Activated CD4-positive, alpha-beta T cell treated with anti-CD3 and anti-CD28 coated beads for 24 hours (primary cell): Measurements from ENCODE around the gene PRSS27.

Source experiments
- DNase-seq, 2 donors: peaks; one replicate each; pipeline ENCODE4 v3.0.0-alpha.2; 2020; ENCODE audit warnings: low read depth in 2 of 2

The PRSS27 gene

DNA sequence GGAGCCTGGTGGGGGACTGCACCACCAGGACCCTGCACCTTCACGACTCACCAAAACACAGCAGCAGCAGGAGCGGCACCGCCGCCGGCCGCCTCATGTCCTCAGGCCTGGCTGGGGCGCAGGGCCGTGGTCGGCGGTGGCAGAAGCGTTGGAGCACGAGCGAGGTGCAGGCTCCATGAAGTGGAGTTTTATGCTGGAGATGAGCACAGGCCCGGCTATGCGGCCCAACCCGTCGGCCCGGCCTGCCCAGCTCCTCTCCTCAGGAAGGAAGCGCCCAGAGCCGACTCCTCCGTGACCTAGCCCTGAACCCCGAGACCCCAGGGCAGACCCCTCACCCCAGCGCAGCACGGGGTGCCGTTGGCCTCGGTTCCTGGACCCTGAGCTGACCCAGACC lies at the start of gene PRSS27:
TSS of gene PRSS27 (minus strand) at position 161 of the 394 bp plus-strand sequence. CDS start at position 97, 64 bp downstream.
- DNase-seq, result no peak

DNA sequence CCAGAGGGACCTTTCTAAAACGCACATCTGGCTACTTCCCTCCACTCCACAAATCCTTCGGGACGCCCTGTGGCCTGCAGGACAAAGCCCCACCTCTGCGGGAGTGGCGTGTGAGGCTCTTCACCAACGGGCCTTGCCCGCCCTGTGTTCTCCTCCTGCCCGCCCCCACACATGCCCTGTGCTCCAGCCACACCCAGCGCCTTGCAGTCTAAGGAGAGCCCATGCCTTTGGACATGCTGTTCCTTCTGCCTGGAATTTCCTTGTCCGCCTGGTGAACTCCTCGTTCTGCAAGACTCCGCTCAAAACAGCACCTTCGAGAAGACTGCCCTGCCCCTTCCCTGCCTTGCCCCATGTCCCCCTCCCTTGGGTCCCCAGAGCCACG lies 49.6 kb upstream of the PRSS27 start:
- no peak for DNase-seq

DNA sequence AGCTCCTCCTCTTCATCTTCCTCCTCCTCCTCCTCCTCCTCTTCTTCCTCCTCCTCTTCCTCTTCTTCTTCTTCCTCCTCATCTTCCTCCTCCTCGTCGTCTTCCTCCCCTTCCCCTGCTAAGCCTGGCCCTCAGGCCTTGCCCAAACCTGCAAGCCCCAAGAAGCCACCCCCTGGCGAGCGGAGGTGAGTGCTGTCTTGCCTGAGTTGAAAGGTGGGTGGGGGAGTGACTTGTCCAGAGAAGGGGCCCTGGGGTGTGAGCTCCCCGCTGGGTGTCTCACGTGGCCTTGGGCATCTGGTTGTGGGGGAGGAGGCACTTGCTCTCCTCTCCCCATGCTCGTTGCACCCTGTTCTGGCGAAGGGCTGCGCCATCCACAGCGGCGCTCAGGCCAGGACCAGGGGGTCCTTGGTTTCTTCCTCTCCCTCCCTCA lies 49.1 kb upstream of the PRSS27 start:
- DNase-seq, result no peak

DNA sequence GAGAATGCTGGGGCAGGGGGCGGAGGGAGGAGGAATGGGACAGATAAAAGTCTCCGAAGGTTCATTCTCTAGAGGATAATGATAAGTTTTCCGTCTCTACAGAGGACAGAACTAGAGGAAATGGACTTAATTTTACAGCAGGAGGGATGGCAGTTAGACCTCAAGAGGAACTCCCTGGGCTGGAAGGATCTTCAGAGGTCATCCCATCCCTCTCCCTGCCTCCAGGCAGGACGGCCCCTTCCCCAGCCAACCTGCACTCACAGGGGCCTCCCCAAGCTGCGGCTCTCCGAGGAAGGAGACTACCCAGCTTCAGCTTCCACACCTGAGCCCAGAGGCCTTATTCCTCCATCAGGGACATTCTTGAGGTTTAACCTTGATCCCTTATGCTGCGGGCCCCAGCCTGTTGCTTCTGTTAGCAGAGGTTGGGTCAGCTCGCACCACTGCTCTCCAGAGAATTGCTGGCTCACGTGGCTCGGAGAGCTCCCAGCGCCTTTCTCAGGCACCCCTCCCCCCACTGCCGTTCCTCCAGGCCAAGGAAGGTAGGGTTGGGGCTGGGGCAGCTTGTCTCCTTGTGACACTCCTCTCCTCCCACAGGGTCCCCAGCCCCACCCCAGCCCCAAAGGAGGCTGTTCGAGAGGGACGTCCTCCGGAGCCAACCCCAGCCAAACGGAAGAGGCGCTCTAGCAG lies 48.5 kb upstream of the PRSS27 start:
- no peak for DNase-seq

DNA sequence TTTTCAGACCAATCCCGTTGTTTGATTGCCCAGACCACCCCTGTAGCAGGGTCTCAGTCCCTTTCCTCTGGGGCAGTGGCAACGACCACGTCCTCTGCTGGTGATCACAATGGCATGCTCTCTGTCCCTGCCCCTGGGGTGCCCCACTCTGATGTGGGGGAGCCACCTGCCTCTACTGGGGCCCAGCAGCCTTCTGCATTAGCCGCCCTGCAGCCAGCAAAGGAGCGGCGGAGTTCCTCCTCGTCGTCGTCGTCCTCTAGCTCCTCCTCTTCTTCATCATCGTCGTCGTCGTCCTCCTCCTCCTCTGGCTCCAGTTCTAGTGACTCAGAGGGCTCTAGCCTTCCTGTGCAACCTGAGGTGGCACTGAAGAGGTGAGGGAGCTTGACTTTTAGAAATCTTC lies 47.9 kb upstream of the PRSS27 start:
- no peak for DNase-seq

DNA sequence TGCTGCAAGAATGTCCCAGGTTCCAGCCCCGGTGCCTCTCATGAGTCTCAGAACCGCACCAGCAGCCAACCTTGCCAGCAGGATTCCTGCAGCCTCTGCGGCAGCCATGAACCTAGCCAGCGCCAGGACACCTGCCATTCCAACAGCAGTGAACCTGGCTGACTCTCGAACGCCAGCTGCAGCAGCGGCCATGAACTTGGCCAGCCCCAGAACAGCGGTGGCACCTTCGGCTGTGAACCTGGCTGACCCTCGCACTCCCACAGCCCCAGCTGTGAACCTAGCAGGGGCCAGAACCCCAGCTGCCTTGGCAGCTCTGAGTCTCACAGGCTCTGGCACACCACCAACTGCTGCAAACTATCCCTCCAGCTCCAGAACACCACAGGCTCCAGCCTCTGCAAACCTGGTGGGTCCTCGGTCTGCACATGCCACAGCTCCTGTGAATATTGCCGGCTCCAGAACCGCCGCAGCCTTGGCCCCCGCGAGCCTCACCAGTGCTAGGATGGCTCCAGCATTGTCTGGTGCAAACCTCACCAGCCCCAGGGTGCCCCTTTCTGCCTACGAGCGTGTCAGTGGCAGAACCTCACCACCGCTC lies 47.2 kb upstream of the PRSS27 start:
- no peak for DNase-seq

DNA sequence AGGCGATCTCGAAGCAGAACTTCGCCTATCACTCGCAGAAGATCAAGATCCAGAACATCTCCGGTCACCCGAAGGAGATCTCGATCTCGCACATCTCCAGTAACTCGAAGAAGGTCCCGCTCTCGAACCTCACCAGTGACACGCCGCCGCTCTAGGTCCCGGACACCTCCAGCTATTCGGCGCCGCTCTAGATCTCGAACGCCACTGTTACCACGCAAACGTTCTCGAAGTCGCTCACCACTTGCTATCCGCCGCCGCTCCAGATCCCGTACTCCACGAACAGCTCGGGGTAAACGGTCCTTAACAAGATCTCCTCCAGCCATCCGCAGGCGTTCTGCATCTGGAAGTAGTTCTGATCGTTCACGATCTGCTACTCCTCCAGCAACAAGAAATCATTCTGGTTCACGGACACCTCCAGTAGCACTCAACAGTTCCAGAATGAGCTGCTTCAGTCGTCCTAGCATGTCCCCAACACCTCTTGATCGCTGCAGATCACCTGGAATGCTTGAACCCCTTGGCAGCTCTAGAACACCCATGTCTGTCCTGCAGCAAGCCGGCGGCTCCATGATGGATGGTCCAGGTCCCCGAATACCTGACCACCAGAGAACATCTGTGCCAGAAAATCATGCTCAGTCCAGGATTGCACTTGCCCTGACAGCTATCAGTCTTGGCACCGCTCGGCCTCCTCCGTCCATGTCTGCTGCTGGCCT lies 46.6 kb upstream of the PRSS27 start:
- no peak for DNase-seq

DNA sequence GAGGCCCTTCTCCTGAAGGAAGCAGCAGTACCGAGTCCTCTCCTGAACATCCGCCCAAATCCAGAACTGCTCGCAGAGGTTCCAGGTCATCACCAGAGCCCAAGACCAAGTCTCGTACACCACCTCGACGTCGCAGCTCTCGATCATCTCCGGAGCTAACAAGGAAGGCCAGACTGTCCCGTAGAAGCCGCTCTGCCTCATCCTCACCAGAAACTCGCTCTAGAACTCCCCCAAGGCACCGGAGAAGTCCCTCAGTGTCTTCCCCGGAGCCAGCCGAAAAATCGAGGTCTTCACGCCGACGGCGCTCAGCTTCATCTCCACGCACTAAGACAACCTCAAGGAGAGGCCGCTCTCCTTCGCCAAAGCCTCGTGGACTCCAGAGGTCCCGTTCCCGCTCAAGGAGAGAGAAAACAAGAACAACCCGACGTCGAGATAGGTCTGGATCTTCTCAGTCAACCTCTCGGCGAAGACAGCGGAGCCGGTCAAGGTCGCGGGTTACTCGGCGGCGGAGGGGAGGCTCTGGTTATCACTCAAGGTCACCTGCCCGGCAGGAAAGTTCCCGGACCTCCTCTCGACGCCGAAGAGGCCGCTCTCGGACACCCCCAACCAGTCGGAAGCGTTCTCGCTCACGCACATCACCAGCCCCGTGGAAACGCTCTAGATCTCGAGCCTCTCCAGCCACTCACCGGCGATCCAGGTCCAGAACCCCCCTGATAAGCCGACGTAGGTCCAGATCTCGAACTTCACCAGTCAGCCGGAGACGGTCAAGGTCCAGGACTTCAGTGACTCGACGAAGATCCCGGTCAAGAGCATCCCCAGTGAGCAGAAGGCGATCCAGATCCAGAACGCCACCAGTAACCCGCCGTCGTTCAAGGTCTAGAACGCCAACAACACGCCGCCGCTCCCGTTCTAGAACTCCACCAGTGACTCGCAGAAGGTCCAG lies 45.7 kb upstream of the PRSS27 start:
- no peak for DNase-seq

DNA sequence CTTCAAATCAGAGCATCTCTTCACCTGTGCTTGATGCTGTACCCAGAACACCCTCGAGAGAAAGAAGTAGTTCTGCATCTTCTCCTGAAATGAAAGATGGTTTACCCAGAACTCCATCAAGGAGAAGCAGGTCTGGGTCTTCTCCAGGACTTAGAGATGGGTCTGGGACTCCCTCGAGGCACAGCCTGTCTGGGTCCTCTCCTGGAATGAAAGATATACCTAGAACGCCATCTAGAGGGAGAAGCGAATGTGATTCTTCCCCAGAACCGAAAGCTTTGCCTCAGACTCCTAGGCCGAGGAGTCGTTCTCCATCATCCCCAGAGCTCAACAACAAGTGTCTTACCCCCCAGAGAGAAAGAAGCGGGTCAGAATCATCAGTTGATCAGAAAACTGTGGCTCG lies 44.7 kb upstream of the PRSS27 start:
- DNase-seq, result no peak

DNA sequence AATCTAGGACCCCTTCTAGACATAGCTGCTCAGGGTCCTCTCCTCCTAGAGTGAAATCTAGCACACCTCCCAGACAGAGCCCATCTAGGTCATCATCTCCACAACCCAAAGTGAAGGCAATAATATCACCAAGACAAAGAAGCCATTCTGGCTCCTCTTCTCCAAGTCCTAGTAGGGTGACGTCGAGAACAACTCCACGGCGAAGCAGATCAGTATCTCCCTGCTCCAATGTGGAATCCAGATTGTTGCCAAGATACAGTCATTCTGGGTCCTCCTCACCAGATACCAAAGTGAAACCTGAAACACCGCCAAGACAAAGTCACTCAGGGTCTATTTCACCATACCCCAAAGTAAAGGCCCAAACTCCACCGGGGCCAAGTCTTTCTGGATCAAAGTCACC lies 43.1 kb upstream of the PRSS27 start:
- no peak for DNase-seq

DNA sequence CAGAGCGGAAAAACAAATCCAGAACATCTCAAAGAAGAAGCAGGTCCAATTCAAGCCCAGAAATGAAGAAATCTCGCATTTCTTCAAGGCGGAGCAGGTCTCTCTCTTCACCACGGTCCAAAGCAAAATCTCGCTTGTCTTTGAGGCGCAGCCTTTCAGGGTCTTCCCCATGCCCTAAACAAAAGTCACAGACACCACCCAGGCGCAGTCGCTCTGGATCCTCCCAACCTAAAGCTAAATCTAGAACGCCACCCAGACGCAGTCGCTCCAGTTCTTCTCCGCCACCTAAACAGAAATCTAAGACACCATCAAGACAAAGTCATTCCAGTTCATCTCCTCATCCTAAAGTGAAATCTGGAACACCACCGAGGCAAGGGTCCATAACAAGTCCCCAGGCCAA lies 42.7 kb upstream of the PRSS27 start:
- DNase-seq, result no peak

DNA sequence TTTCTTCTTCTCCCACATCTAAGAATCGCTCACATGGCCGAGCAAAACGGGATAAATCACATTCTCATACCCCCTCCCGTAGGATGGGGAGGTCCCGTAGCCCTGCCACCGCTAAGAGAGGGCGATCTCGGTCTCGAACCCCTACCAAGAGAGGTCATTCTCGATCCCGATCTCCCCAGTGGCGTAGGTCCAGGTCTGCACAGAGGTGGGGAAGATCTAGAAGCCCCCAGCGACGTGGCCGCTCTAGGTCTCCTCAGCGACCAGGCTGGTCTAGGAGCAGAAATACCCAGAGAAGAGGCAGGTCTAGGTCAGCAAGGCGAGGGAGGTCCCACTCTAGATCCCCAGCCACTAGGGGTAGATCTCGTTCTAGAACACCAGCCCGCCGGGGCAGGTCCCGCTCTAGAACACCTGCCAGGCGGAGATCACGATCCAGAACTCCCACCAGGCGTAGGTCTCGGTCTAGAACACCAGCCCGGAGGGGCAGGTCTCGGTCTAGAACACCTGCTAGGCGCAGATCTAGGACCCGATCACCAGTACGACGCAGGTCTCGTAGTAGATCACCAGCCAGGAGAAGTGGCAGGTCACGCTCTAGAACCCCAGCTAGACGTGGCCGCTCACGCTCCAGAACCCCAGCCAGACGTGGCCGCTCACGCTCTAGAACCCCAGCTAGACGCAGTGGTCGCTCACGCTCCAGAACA lies 42.0 kb upstream of the PRSS27 start:
- no peak for DNase-seq

DNA sequence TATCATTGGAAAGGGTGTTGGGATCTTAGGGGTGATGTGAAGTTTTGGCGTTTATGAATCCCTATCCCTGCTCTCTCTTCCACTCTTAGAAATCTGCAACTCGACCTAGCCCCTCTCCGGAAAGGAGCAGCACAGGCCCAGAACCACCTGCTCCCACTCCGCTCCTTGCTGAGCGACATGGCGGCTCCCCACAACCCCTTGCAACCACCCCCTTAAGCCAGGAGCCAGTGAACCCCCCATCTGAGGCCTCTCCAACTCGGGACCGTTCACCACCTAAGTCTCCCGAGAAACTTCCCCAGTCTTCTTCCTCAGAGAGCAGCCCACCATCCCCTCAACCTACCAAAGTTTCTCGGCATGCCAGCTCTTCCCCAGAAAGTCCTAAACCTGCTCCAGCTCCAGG lies 41.4 kb upstream of the PRSS27 start:
- DNase-seq, result no peak

DNA sequence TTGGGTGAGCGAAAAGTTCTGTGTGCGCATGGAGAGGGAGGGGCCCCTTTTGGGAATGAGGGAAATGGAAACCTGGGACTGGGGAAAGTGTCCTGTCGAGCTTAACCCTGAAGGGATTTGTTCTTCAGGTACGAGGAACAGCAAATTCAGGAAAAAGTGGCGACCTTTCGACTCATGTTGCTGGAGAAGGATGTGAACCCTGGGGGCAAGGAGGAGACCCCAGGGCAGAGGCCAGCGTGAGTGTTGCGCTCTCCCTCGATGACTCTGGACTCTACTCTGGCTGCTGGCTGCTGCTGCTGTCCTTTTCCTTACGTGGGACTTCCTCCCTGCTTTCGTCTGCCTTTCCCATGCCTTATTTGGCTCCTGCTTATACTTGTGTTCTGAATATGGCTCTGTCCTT lies 37.3 kb upstream of the PRSS27 start:
- no peak for DNase-seq

DNA sequence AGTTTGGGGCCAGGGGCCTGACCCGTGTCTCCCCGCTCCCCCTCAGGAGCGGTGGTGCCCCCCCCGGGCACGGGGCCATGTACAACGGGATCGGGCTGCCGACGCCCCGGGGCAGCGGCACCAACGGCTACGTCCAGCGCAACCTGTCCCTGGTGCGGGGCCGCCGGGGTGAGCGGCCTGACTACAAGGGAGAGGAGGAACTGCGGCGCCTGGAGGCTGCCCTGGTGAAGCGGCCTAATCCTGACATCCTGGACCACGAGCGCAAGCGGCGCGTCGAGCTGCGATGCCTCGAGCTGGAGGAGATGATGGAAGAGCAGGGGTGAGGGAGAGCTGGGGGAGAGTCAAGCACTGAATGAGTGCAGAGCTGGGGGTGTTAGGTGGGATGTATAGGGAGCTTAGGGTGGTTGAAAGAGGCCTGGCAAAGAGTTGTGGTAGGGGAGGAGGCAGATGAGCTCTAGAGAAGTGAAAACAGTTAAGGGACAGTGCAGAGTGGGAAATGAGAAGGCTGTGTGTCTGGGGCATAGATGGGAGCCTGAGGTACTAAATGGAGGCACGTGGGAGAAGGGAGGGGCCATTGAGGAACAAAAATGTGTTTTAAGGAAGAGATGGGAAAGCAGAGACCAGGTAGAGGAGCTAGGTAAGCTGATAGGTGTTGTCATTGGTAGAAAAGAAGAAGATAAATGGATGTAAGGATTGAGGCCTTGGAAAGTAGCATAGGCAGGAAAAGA lies 36.4 kb upstream of the PRSS27 start:
- DNase-seq, result no peak

DNA sequence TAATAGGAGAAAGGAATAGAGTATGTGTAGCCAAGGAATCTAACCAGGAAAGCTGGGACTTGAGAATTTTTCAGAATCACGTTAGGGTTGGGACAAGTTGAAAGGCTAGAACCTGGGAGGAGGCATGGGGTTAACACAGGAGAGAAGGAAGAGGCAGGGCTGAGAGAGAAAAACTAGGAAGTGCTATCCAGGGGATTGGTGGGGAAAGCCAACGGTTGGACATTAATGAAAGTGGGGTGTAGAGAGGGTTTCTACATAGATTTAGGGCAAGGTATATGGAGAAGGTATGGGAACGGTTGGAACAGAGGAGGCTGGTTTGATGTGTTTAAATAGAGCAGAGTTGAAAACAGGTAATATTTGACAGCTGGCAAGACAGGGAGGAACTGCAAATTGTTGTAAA lies 35.1 kb upstream of the PRSS27 start:
- DNase-seq, result no peak

DNA sequence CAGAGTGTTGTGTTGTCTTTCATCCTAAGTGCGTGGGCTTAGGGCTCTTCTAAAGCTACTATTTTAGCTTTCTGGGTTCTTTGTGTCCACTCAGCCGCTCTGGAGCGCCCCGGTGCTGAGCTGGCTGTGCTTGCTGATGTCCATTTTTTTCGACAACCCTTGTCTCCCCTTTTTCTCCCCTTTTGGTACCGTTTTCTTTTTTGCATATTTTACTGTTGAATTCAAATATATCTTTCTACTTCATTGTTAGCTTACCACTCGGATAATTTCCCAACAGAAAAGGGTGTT lies 33.7 kb upstream of the PRSS27 start:
- no peak for DNase-seq

DNA sequence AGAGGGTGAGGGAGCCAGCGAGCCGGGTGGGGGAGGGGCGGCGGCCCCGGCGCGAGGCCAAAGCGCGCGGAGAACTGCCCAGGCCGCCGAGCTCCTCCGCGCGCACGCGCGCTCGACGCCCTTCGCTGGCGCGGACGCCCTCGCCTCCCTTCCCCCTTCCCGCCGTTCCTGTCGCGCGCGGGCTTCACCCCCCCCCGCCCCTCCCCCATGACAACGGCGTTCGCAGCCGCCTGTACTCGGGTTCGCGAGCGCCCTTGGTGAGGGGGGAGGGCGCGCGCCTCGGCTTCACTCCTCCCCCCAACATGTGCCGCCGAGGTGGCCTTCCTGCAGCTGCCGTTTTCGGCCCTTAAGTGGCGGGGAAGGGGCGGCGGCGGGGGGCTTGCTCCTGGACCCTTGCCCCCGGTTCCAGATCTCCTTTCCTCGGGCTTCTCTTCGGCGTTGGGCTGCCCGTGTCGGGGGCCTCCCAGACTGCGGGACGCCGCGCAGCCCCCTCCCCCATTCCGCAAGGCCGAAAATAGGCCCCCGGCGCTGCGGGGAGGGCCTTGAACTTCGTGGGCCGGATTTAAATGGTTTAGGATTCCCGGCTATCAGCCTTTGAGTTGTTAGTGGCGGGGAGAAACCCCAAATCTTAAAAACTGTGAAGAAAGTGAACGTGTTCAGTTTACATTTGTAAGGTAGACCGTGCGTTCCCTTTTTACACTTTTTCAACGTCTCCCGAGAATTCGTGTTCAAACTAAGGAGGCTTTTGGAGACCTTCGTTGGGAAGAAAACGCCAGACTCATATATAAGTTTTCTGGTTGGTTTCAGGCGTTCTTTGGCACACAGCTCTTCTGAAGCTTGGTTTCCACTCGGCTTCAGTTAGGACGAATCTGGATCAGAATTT lies 33.1 kb upstream of the PRSS27 start:
- peak; percentile 56 to 66 for DNase-seq

DNA sequence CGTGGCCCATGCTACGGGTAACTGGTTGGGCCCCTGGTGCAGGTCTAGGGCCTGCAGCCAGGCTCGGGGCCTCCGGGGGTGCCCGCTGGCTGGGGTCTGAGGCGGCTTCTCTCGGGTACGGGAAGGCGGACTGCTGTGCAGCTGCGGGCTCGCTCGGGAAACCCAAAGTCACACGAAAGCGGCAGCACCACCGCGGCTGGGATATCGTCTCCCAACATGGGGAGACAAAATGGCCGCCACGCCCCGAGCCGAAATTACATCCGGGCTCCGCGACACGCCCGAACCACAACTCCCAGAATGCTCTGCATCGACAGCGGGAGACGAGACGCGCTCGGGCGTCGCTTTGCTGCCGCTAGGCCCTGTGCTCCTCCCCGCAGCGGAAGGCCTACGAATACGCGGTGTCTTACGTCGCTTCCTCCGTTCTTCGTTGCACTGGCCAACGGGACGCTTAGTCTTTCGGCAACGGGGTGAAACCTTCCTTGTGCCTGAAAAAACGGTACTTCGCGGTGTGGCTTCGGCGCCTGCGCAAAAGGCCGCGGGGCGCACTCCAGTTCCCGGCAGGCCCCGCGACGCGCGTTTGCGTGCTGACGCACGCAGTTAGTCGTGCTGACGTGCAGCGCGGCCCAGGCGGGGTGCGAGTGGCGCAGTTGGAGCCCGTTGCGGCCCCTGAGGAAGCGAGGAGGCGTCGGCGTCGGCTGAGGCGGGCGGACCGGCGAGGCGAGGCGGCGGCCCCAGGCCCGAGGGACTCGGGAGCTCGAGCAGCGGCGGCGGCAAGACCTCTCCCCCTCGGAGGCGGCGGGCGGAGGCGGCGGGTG lies 32.2 kb upstream of the PRSS27 start, which contains the start of gene SRRM2:
TSS of gene SRRM2 (plus strand) at position 604 of the 815 bp plus-strand sequence. CDS start 3,727 bp downstream, outside the sequence.
- peak; percentile 89 to 92 for DNase-seq
